ENCODE measurements around the gene SPCS2.

Gene SPCS2

DNA sequence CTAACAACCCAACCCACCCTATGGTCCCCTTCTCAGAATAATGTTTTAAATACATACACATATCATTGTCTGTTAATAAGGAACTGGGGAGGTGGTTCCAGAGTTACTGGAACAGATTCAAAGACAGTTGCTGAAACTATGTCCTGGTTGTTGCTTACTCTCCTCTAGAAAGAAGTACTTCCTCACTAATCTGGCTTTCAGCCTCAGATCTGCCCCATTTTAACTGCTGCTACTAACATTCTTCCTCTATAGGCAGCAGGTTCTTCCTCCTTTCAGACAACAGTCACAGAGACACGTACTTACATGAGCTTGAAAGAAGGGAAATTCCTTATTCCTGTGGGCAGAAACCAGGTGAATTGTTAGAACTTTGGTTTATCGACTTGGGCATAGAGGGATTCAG, 31.6 kb downstream of the SPCS2 start:
- no peak overlapping the region for H3K4me3 ChIP-seq (ENCODE audit: low read depth, low read length)
- DNase-seq (ENCODE audit: low read depth): peak; percentile 12
- TF ChIP-seq, protein P1, sequence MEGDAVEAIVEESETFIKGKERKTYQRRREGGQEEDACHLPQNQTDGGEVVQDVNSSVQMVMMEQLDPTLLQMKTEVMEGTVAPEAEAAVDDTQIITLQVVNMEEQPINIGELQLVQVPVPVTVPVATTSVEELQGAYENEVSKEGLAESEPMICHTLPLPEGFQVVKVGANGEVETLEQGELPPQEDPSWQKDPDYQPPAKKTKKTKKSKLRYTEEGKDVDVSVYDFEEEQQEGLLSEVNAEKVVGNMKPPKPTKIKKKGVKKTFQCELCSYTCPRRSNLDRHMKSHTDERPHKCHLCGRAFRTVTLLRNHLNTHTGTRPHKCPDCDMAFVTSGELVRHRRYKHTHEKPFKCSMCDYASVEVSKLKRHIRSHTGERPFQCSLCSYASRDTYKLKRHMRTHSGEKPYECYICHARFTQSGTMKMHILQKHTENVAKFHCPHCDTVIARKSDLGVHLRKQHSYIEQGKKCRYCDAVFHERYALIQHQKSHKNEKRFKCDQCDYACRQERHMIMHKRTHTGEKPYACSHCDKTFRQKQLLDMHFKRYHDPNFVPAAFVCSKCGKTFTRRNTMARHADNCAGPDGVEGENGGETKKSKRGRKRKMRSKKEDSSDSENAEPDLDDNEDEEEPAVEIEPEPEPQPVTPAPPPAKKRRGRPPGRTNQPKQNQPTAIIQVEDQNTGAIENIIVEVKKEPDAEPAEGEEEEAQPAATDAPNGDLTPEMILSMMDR (IDR thresholded peaks at IDR 0.05; ENCODE audit: low read depth, low read length): no peak
- TF ChIP-seq POLR2A (IDR thresholded peaks at IDR 0.05; ENCODE audit: extremely low read depth, insufficient read length) (no peak), MYC (IDR thresholded peaks at IDR 0.05; ENCODE audit: low read depth, low read length) (no peak)
- TF ChIP-seq, protein P2, sequence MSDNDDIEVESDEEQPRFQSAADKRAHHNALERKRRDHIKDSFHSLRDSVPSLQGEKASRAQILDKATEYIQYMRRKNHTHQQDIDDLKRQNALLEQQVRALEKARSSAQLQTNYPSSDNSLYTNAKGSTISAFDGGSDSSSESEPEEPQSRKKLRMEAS (IDR thresholded peaks at IDR 0.05; ENCODE audit: low read depth, low read length): no peak

DNA sequence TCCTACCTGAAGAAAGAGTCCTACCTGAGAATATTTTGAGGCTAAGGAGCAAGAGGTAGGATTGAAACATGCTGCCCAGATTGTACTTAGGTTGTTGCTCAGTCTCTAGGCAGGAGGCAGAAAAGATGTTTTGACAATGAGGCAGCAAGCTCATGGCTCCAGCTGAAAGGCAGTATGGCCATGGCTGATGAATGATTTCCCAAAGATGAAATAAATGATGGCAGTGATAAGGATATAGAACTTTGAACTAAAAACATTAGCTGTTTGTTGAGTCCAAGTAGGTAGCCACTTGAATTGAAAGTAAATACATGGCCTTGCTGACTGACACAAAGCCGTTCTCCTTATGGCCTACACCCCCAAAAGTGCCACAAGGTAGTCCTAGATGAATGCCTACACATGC, 32.8 kb downstream of the SPCS2 start:
- TF ChIP-seq, protein P1 (IDR thresholded peaks at IDR 0.05; ENCODE audit: low read depth, low read length): no peak
- TF ChIP-seq, protein P2 (IDR thresholded peaks at IDR 0.05; ENCODE audit: low read depth, low read length): no peak
- TF ChIP-seq POLR2A (IDR thresholded peaks at IDR 0.05; ENCODE audit: extremely low read depth, insufficient read length) (no peak), MYC (IDR thresholded peaks at IDR 0.05; ENCODE audit: low read depth, low read length) (no peak)
- DNase-seq (ENCODE audit: low read depth): no peak

DNA sequence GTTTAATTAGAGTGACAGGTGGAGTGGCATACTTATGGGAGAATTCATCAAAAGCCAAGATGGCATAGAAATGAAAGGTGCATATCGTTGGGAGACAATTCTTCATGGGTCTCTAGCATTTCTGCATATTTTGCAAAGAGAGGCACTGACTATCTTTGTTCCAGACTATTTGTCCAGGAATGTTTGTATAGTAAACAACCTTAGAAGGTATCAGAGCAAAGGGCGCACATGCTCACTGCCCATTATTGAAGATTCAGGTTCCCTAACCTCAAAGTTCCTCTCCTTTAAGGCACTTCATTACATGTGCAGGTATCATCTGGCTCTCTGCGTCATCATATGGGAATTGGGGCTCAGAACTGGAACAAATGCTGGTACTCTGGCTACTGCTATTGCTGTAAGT, 35.0 kb downstream of the SPCS2 start:
- TF ChIP-seq, protein P1 (IDR thresholded peaks at IDR 0.05; ENCODE audit: low read depth, low read length): no peak
- TF ChIP-seq POLR2A (IDR thresholded peaks at IDR 0.05; ENCODE audit: extremely low read depth, insufficient read length) (no peak), MYC (IDR thresholded peaks at IDR 0.05; ENCODE audit: low read depth, low read length) (no peak)
- TF ChIP-seq, protein P2 (IDR thresholded peaks at IDR 0.05; ENCODE audit: low read depth, low read length): no peak
- H3K4me3 ChIP-seq (ENCODE audit: low read depth, low read length): no peak overlapping the region

More for the DNA sequence above, 32.8 kb downstream of the SPCS2 start:
- no peak overlapping the region for H3K4me3 ChIP-seq (ENCODE audit: low read depth, low read length)

DNA sequence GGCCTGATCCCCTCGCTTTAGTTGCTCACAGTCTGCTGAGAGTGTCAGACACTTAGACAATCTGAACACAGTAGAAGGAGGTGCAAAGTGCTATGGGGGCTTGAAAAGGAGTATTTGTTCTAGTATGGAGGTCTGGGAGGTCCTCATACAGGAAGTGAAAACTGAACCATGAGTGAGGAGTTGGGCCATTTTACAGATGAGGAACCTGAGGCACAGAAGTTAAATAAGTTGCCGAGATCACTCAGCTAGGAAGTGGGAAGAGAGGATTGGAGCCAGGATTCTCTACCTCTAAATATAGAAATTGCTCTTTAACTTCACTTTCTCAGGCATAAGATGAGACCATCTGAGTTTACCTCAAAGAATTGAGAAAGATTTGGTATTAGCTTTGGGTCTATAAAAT, 35.7 kb downstream of the SPCS2 start:
- TF ChIP-seq, protein P2 (IDR thresholded peaks at IDR 0.05; ENCODE audit: low read depth, low read length): no peak
- TF ChIP-seq POLR2A (IDR thresholded peaks at IDR 0.05; ENCODE audit: extremely low read depth, insufficient read length): no peak
- TF ChIP-seq, protein P1 (IDR thresholded peaks at IDR 0.05; ENCODE audit: low read depth, low read length): no peak
- TF ChIP-seq MYC (IDR thresholded peaks at IDR 0.05; ENCODE audit: low read depth, low read length): no peak
- H3K4me3 ChIP-seq (ENCODE audit: low read depth, low read length): no peak overlapping the region
- DNase-seq (ENCODE audit: low read depth): no peak

More for the DNA sequence above, 35.0 kb downstream of the SPCS2 start:
- no peak for DNase-seq (ENCODE audit: low read depth)

DNA sequence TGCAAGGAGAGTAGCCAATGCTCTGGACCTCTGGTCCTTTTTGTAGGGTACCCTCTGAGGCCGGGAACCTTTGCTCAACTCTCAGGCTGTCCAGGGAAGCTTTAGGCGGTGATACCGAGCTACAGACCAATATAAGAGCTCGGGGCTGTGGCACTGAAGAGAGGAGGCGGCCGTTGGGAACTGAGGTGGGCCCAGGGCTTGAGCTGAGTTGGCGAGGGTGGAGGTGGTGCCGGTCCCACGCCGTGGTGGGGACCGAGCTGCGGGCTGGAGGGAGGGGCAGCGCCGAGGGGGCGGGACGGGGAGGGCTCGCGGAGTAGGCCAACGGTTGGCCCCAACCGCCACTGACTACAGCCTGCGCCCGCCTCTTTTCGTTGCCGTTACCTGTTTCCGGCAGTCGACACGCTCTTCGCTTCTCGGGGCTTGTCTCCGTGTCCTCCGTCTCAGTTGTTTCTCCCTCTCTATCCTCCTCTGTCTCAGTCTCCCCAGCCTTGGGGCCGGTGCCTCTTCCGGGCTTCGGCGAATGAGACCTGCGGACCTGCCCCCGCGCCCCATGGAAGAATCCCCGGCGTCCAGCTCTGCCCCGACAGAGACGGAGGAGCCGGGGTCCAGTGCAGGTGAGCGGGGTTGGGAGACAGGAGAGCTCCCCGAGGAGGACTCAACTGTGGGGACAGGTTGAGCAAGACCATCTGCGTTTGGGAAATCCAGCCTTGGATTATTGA, 39.6 kb downstream of the SPCS2 start, which contains the start of gene NEU3:
Gene NEU3 (plus strand): TSS at position 393 of the 719 bp plus-strand sequence. CDS start 128 bp downstream, at position 521.
- TF ChIP-seq POLR2A (IDR thresholded peaks at IDR 0.05; ENCODE audit: extremely low read depth, insufficient read length) (peak; percentile 82), MYC (IDR thresholded peaks at IDR 0.05; ENCODE audit: low read depth, low read length) (peak; percentile 32; the same call in 1 of the 2 replicates)
- TF ChIP-seq, protein P1 (IDR thresholded peaks at IDR 0.05; ENCODE audit: low read depth, low read length): no peak
- TF ChIP-seq, protein P2 (IDR thresholded peaks at IDR 0.05; ENCODE audit: low read depth, low read length): no peak; the same call in none of the 2 replicates
- H3K4me3 ChIP-seq (ENCODE audit: low read depth, low read length): peak within 1 kb of the TSS; percentile 93
- peak; percentile 92 for DNase-seq (ENCODE audit: low read depth)

Measured in NB4 (cell line).